Measurements from ENCODE around the gene OVOL3.
A peak's percentile ranks its signal among the peaks of the same experiment; 100 is the strongest.
"Not testable (repeated sequence)": the region's sequence is repeated elsewhere in the genome, so short reads cannot be mapped to it uniquely, and the experiment has no call there.

The OVOL3 gene

GRCh38 chr19:36131221-36131620 is 20.3 kb downstream of the OVOL3 start:
- DNase-seq (ENCODE audit: low spot score): not testable (repeated sequence)

- DNase-seq (ENCODE audit: low spot score): not testable (repeated sequence)
Observed at GRCh38 chr19:36134867-36135266, 23.9 kb downstream of the OVOL3 start.

- no peak for DNase-seq (ENCODE audit: low spot score)
Observed at GRCh38 chr19:36136964-36137686, 26.2 kb downstream of the OVOL3 start.

GRCh38 chr19:36139120-36139472 is 28.2 kb downstream of the OVOL3 start:
- DNase-seq (ENCODE audit: low spot score): no peak

GRCh38 chr19:36139473-36140303 is 28.7 kb downstream of the OVOL3 start, which contains the start of gene CAPNS1:
TSS of gene CAPNS1 (plus strand) at chr19:36140066. CDS start at chr19:36141012, 946 bp downstream.
- DNase-seq (ENCODE audit: low spot score): peak; percentile 93

- peak; percentile 72 for DNase-seq (ENCODE audit: low spot score)
Observed at GRCh38 chr19:36140304-36141038, 29.5 kb downstream of the OVOL3 start.

GRCh38 chr19:36141039-36141927 is 30.3 kb downstream of the OVOL3 start:
- DNase-seq (ENCODE audit: low spot score): peak; percentile 94

GRCh38 chr19:36142046-36142445 is 31.1 kb downstream of the OVOL3 start:
- no peak for DNase-seq (ENCODE audit: low spot score)

- no peak for DNase-seq (ENCODE audit: low spot score)
Observed at GRCh38 chr19:36142496-36142895, 31.6 kb downstream of the OVOL3 start.

- DNase-seq (ENCODE audit: low spot score): no peak
Observed at GRCh38 chr19:36144624-36145023, 33.7 kb downstream of the OVOL3 start.

- DNase-seq (ENCODE audit: low spot score): no peak
Observed at GRCh38 chr19:36149673-36150406, 38.9 kb downstream of the OVOL3 start.

GRCh38 chr19:36150586-36150985 is 39.6 kb downstream of the OVOL3 start:
- no peak for DNase-seq (ENCODE audit: low spot score)

- no peak for DNase-seq (ENCODE audit: low spot score)
Observed at GRCh38 chr19:36151144-36152018, 40.4 kb downstream of the OVOL3 start.

GRCh38 chr19:36152019-36152351 is 41.0 kb downstream of the OVOL3 start:
- DNase-seq (ENCODE audit: low spot score): no peak

GRCh38 chr19:36152352-36153091 is 41.6 kb downstream of the OVOL3 start, which contains the start of gene COX7A1:
TSS of gene COX7A1 (minus strand) at chr19:36152447. CDS start at chr19:36152407, 40 bp downstream.
- no peak for DNase-seq (ENCODE audit: low spot score)

GRCh38 chr19:36153126-36153525 is 42.2 kb downstream of the OVOL3 start:
- no peak for DNase-seq (ENCODE audit: low spot score)

- no peak for DNase-seq (ENCODE audit: low spot score)
Observed at GRCh38 chr19:36160821-36161596, 50.1 kb downstream of the OVOL3 start.
